Hepatocyte (in vitro differentiated cells): Measurements from ENCODE around the gene OR10H4. TPM values are rescaled to one million over a fixed set of nuclear protein-coding genes. Genes with fewer than 3 reads are reported as not detected.

Experiments
- polyA plus RNA-seq: library from polyadenylated mRNA; unstranded; fragments of >200 nt; fragmentation: Nextera tagmentation; extraction: Ambion mirVana; gene quantifications from 2 replicates; pipeline ENCODE4 v1.2.1, GENCODE V29; 2016
- total RNA-seq: library from RNA; depleted of rRNA; stranded (reverse); fragments of >200 nt; gene quantifications from 2 replicates; pipeline ENCODE4 v1.2.3, GENCODE V29; 2014

The OR10H4 gene
- total and polyA plus RNA-seq, 2 experiments from 2014 or later, result not detected

Other genes with a start within 250 kb of the OR10H4 start
- not detected in 2 replicates for gene OR10H2, start 221.0 kb upstream of the OR10H4 start, total RNA-seq
- not detected in 2 replicates for gene OR10H2, start 221.0 kb upstream of the OR10H4 start, polyA plus RNA-seq
- gene OR10H3, start 211.0 kb upstream of the OR10H4 start, total RNA-seq, result not detected in 2 replicates
- not detected in 2 replicates for gene OR10H3, start 211.0 kb upstream of the OR10H4 start, polyA plus RNA-seq
- not detected in 2 replicates for gene OR10H5, start 161.3 kb upstream of the OR10H4 start, total RNA-seq
- not detected in 2 replicates for gene OR10H5, start 161.3 kb upstream of the OR10H4 start, polyA plus RNA-seq
- gene OR10H1, start 133.3 kb upstream of the OR10H4 start, total RNA-seq, result not detected in 2 replicates
- gene OR10H1, start 133.3 kb upstream of the OR10H4 start, polyA plus RNA-seq, result not detected in 2 replicates
- gene CYP4F2, start 50.9 kb upstream of the OR10H4 start, total RNA-seq, result not detected in 2 replicates
- gene CYP4F2, start 50.9 kb upstream of the OR10H4 start, polyA plus RNA-seq, result not detected in 2 replicates
- gene CYP4F11, start 14.5 kb upstream of the OR10H4 start, total RNA-seq, result not detected in 2 replicates
- gene CYP4F11, start 14.5 kb upstream of the OR10H4 start, polyA plus RNA-seq, result not detected in 2 replicates
- 405 and 417 TPM in 2 replicates for gene TPM4, start 127.5 kb downstream of the OR10H4 start, total RNA-seq
- 337 and 344 TPM in 2 replicates for gene TPM4, start 127.5 kb downstream of the OR10H4 start, polyA plus RNA-seq
- gene RAB8A, start 162.9 kb downstream of the OR10H4 start, total RNA-seq, result 60.2 and 77.0 TPM in 2 replicates
- 84.4 and 89.5 TPM in 2 replicates for gene RAB8A, start 162.9 kb downstream of the OR10H4 start, polyA plus RNA-seq
- 4.0 and 6.1 TPM in 2 replicates for gene HSH2D, start 194.7 kb downstream of the OR10H4 start, total RNA-seq
- 3.5 and 3.7 TPM in 2 replicates for gene HSH2D, start 194.7 kb downstream of the OR10H4 start, polyA plus RNA-seq
- gene CIB3, start 224.5 kb downstream of the OR10H4 start, total RNA-seq, result not detected in 2 replicates
- not detected in 2 replicates for gene CIB3, start 224.5 kb downstream of the OR10H4 start, polyA plus RNA-seq
- 132 and 133 TPM in 2 replicates for gene FAM32A, start 236.4 kb downstream of the OR10H4 start, total RNA-seq
- 144 and 154 TPM in 2 replicates for gene FAM32A, start 236.4 kb downstream of the OR10H4 start, polyA plus RNA-seq
- gene AP1M1, start 248.9 kb downstream of the OR10H4 start, total RNA-seq, result 56.3 and 56.7 TPM in 2 replicates
- 92.6 and 93.3 TPM in 2 replicates for gene AP1M1, start 248.9 kb downstream of the OR10H4 start, polyA plus RNA-seq